Inflammatory macrophage (primary cell): ENCODE data around the gene TSPAN8.
"Not testable (repeated sequence)": the region's sequence is repeated elsewhere in the genome, so short reads cannot be mapped to it uniquely, and the experiment has no call there.

Source experiments
- DNase-seq, 2 donors: peaks; one replicate each; pipeline ENCODE4 v3.0.0-alpha.2; 2020 to 2022

Gene TSPAN8

DNA sequence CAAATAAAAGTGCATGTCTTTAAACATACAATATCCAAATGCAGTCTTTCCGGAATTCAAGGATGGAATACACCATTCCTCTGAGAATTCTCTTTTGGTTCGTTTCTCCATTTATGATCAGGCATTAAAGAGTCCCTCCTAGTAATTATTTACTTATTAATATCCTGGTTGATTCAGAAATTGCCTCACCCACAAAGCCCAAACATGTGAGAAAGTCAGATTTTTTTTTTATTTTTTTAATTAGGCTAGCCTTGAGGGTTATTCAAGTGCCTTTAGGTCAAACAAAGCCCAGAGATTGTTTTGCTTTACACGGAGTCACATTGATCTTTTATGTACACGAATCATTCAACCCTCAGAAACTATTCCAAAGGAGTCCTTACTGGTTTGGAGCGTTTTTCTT, 6.4 kb upstream of the TSPAN8 start:
- no peak for DNase-seq

DNA sequence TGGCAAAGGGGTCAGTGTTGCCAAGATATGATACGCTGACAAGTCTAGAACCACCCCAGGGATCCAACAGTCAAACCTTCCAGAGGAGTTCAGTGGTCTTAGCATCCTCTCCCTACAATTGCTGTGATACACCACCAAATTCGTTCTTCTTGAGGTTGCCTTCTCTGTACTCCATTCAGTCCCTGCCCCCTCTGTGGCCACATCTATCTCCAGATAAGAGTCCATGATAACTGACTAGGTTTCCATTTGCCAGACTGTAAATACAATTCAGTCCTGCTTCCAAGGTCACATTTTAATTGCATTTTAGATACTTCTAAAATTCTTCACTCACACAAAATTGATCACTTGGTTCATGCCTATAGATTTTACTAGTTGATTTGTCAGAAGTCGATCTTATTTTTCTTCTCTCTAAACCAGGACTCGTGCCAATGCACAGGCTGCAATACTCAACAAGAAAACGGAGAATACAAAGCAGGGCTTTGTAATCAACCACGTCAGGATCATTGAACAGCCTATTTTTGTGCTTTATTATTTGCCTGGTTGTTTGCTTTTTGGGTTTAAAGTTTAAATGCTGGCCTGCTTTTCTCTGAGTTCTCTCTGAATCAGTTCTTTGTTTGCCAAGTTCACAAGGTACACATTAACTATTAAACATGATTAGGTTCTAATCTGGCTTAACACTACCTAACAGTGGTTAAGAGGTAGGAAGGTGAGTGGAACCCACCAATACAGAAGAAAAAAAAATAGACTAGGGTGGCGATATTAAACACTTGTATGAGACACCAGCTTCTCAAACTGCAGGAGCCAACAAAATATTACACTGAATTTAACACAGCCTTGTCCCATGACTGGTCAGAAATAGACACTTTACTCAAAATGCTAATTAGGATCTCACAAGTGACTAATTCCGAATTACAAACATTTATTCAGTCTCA, 5.3 kb upstream of the TSPAN8 start:
- no peak for DNase-seq

DNA sequence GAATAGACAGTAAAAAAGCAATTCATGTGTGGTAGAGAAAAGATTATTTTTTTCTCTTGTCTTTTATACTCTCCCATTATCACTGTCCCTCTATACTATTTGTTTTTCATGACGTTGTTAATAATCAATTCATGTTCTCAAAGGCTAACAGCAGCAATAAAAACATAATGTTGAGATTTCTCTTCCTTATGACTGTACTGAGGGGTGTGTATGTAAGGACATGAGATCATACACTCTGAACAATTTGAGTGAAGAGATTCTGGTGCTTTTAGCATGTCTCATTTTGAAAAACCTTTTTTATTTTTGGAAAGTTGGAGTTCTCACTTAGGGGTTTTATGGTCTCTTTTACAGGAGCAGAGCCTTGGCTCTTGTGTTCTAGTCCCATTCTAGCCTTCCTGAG, 3.8 kb upstream of the TSPAN8 start:
- DNase-seq: no peak

DNA sequence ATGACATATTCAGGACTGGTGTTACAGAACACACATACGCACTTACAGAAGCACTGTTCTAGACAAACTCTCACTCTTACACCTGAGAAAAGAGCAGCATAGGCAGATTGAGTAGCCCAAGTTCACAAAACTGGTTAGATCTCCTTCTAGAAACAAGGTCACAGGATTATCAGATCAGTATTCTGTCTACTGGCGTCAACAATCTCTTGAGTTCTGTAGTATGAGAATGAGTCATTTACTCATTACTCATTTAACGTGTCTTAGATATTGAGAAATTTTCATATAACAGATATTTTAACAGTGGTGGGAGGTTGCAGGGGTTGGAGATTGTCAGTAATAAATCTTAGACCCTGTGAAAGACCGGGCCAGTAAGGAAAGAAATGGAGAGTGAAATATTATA, 2.8 kb upstream of the TSPAN8 start:
- DNase-seq: no peak

DNA sequence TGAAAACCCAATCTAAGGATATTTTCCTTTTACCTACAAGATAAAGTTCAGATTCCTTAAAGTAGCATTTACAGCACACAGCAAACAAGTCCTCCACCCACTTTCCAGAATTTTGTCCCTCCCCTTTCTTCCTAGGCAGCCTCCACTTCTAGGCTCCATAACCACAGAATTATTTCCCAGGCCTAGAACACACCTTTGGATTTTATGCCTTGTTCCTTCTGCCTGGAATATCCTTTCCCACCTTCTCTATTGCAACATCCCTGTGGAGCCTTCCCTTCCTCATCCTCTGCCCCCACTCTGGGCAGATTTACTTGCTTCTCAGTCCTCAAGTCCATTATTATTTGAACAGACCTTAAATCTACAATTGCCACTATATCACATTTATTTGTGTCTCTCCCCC, 2.1 kb upstream of the TSPAN8 start:
- no peak for DNase-seq

DNA sequence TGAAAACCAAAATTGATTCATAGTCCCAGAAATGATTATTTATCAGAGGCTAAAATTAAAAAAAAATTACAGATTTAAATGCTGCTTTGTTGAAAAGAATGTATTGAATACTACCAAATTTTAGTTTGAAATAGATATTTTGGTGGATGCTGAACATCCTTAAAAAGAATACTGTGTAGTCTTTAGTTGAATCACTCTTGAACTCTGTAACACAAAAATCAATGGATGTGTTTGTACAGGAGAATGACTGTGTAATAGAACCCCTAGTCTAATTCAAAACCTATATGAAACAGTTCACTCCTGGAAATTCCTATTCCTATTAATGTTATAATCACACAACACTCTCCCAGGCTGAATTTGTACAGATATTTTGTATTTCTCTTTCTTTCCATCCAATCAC, 1.5 kb upstream of the TSPAN8 start:
- DNase-seq: no peak

DNA sequence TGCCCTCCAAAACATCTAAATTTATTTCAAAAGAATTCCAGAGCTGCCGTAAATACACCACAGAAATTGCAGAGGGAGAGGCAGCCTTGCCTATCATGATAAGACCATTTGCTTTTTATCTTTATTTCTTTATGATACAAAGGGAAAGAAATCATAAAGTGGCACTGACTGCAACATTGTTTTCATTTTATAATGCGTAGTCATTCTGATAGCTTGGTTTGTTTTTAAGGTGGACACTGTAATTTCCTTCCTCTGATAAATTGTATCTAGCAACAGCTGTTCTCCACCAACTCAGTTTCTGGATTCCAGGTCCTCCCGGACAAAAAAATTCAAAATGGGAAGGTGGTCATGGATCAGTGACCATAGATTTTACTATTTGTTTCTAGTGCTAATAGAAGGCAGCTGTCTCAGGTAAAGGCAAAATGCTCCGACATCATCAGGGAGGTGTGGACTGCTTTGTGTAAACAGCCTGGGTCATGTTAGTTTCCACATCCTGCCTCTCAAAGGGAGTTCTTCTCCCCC, 623 bp upstream of the TSPAN8 start:
- DNase-seq: no peak

DNA sequence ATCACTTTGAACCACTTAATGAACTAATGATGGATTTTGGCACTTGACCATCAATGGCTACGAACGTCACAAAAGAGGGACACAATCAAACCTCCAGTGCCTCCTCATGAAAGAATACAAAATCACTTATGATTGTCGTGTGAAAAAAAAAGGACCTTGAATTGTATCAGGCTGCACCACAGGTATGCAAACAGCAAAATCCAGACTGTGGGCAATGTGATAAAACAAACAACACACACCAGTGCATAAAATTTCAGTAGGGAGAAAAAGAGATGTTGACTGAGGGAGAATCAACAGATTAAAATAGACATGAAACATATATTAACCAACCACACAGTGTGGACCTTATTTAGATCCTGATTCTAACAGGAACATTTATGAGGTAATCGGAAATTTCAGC, 2.6 kb downstream of the TSPAN8 start:
- no peak for DNase-seq

DNA sequence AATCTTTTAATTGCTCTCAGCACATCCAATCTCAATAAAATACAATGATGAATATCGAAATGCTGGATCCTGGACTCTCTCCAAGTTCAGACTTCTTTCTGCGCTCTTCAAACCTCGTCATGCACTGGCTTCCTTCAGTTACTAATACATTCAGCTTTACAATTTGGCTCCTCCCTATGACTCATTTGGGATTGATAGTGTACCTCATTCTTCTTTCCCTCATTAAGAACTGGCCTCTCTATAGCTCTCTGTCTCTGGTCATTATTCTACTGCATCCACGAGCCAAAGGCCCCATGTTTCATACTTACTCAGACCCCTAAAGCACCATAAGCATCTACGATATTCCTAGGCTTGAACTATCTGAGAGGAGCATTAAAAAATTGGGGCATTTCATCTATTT, 4.9 kb downstream of the TSPAN8 start:
- no peak for DNase-seq

DNA sequence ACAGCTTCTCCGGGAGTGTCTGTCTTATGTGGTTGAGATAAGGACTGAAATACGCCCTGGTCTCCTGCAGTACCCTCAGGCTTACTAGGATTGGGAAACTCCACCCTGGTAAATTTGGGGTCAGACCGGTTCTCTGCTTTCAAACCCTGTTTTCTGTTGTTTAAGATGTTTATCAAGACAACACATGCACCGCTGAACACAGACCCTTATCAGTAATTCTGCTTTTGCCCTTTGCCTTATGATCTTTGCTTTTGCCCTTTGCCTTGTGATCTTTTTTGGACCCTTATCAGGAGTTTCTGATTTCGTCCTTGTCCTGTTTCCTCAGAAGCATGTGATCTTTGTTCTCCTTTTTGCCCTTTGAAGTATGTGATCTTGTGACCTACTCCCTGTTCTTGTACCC, 7.8 kb downstream of the TSPAN8 start:
- DNase-seq: not testable (repeated sequence)

DNA sequence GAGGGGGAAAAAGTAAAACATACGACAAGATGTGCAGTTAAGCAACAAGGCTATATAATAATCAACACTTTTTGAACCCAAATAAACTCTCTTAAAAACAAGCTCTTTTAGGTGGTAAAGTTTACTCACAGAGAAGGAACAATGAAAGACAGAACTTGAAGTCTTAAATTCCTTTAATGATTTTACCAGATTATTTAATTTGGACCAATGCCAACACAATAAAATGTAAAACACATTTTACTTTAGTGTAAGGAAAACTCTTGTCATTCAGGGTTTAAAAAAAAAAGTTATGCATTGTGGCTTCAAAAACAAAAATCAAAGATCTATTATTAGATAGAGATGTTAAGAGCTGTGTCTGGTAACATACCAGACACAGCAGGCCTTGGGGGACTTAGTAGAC, 13.1 kb downstream of the TSPAN8 start:
- no peak for DNase-seq

DNA sequence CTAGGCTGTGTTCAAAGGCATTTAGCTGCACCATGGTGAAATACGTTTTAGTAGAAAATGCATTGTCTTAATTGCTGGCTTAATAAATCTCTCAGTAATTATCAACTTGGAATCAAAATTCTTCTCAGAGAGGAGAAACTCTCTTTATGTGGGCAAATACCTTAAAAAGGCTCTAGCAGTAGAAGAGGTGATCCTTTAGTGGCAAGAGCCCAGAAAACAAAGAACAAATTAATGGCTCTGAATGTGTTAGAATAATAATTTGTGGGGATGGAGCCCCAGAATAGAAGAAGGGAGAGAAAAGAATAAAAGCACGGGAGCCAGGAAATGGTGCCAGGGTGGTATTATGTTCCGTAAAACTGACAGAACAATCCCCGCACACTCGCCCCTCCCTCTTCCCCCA, 14.8 kb downstream of the TSPAN8 start:
- DNase-seq: no peak

DNA sequence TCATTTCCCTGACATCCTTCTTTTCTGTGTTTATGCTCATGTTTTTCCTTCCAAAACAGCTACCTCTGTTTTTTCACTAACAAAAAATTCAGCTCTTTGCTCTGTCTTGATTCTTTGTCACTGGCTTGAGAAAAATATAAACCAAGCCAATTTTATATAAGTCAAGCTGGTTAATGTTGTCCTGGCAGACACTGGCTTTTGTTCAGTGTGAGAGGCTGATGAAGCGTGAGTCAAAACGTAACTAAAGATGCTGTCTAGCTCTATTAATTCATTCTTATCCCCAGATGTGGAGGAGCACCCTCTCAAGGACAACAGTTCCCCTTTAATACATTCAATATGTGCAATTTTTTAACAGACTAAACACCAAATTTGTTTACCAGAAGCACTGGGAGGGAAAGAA, 15.8 kb downstream of the TSPAN8 start:
- no peak for DNase-seq

DNA sequence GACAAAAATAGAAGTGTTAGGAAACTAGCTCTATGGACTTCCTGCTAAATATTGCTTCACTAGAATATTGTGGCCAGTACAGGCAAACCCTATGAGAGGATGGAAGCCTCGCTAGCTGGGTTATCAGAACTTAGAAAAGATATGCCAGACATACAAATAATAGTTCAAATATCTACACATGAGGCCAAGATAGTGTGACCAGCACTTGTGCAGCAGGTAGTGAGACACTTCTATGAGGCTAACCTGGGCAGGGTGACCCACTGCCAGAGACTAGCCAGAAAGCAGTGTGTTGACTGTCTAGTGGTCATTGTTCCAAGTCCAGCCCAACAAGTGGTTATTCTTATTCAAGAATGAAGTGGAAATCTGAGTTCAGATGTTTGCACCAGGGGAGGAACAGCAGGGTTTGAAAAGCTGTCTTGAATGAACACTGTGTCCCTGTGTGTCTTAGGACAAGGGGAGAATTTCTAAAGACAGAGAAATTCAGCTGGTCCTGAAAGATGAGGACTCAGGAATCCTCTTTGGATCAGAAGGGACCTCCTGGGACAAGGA, 16.3 kb downstream of the TSPAN8 start:
- no peak for DNase-seq

DNA sequence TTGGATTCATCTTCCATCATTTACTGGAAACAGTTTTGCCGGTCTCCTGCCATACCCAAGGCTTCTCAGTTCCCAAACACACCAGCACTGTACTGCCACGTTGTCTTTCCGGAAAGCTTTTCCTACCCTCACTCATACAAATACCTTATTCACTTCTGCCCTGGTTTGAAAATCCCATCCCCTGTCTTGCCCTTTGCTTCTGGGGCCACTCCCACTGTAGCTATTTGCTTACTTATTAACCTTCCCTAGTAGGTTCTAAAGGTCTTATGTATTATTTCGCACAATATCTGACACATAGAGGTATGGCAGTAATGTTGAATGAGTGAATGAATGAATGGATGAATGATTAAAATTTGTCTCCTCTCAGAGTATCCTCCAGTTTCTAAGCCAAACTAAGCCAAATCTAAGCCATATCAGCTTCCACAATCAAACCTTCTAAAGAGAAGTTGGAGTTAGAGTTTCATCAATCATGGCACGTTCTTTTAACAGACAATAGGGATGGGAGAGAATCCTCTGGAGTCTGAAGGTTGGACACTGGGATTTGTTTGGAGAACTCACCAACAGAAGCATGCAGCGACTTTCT, 18.6 kb downstream of the TSPAN8 start:
- DNase-seq: no peak

DNA sequence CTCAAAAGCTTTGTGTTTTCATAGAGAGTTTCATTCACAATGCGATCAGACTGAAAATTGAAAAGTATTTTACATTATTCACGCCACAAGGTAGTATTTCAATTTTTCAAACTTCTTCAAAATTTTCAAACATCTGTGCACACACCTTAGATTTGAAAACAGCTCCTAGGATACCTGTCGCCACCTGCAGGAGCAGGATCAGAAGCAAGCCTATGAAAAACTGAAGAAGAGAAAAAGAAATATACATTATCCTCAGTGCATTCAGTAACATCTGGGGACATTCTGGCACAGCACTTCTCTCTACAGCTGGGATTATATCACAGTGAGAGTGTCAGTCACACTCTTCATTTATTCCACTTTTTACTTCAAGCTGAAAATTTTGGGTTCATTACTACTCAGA, 19.8 kb downstream of the TSPAN8 start:
- DNase-seq: no peak

DNA sequence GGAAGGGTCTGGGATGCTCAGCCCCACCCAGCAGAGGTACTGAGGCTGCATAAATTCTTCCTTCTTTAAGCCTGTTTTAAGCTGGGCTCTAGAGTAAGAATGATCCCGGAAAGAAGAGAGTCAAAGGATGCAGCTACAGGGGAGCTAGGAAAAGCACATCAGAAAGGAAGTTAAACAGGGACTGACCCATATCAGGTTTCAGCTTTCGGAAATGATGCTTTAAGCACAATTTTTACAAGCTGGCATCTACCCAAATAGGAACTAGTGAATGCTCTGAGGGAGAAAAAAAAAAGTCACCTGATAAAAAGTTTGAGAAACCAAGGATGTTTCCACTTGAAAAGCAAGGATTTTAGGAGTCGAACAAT, 22.0 kb downstream of the TSPAN8 start:
- no peak for DNase-seq

DNA sequence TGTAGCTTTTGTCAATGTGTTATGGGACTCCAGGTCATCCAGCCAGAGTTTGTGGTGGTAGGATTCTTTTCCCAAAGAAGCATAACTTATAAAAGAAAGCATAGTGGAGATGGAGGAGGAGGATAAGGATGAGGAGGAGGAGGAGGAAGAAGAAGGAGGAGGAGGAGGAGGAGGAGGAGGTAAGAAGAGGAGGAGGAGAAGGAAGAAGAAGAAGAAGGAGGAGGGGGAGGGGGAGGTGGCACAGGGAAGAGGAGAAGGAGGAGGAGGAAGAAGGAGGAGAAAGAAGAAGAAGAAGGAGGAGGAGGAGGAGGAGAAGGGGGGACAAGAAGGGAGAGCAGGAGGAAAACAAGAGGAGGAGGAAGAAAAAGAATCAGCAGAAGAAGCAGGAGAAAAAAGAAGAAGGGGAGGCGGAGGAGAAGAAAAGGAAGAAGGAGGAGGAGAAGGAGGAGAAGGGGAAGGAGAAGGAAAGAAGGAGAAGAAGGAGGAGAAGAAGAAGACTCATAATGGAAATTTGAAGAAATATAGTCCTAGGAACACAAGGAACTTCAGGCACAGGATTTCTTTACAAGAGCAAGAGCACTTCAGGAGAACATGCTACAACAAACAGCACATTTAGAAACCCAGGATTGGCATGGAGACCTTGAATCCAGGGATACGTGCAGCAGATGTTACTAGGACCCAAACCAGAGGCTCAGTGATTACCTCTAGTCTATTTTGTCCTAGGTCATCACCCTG, 22.6 kb downstream of the TSPAN8 start:
- no peak for DNase-seq

DNA sequence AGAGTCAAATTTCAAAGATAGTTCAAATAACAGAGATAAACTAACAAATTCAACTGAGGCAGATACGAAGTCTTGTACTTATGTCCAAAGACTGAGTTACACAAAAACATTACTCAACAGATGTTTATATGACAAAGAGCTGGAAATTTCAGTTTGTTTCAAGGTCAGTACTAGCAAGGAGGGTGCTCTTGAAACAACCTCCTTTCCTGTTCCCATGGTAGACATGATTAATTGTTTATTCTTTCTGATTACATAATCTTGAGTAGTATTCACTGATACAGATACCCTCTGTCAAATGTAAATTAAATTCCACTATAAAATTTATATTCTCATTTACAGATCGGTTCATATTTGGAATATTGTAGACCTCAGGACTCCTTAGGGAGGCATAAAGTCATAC, 23.4 kb downstream of the TSPAN8 start:
- DNase-seq: no peak

DNA sequence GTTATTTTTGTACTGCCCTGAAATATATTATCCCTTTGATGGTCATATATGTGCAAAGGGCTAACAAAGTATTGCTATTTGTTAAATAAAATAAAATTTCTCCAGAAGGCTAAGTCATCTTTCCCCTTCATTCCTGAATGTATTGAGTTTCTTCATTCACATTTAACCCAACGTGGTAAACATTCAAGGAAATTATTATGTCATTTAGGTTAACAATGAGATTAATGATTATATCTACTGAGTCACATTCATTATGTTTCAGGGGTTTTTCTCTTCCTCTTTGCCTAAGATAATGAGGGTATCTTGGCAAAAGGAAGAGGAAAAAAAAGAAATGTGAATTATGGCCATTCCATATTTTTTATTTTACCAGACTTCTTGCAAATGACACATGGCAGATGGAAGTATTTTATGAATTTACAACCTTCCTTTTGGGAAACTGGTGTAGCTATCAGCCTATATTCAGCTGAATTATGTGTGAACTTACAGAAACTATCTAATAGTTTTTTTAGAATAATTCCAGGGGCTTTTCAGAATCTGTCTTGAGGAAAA, 27.2 kb downstream of the TSPAN8 start:
- no peak for DNase-seq

DNA sequence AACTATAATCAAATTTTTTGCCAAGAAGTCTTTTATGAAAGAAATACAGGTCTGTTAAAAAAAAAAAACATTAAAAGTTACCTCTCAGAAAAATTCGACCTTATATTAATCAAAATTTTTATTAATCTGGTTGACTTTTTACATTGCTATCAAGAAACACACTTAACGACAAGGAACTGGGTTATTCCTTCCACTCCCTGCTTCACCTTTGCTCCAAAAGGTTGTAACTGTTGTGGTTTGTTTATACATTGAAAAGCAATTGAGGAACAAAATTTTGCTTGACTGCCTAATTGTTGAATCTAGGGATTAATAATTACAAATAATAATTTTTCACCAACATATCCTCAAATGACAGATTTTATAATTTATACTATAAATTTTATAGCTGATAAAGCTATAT, 28.4 kb downstream of the TSPAN8 start:
- no peak for DNase-seq

DNA sequence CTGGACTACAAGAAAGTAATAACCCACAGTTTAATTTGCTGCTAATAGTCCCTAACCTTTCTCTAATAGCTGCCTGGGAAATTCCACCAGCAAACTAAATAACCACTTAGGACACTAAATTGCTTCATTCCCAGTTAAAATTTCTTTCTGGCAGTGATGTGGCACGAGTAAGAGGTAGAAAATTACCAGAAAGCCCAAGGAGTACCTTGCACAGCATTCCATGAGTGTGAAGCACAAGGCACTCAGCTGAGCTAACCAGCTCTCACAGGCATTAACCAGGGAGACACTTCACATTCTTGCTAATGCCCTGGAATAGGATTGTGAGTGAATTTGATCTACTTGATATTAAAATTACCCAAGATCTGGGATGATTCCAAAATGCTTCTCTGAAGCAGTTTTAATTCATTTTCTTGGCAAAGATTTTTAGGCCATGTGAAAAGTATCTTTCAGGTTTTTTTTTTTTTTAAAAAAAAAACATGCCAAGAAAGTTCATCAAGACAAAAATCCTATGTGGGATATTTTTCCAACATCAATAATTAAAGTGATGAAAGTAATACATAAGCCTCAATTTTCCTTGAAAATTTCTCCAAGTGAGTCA, 29.5 kb downstream of the TSPAN8 start:
- DNase-seq: no peak

DNA sequence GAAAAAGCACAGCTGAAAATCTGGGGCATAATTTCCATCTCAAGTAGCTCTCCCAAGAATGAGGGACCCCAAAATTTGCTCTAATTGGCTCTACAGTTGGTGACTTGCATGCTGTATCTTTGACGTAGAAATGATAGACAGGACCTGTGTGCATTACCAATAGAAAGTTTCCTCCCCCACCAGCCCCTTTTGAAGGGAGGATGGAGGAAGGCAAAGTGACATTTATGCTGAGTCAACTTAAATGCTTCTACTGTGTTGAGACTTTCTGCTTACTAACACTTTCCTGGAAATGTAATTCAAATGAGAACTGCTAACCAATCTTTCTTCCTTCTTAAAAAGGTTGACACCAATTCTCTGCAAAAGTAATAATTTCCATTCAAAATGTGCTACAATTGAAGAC, 31.9 kb downstream of the TSPAN8 start:
- DNase-seq: no peak
